ENCODE results near the gene SPECC1. TPM values are rescaled to one million over a fixed set of nuclear protein-coding genes. Genes with fewer than 3 reads are reported as not detected.

Gene SPECC1
- total RNA-seq, 4 donors from 2014 or later = 72.1 to 133 (median 83.7) TPM

- no peak for DNase-seq
- H3K4me3 ChIP-seq = no peak overlapping the region
- no peak for TF ChIP-seq POLR2A (IDR thresholded peaks at IDR 0.05)
- TF ChIP-seq, protein P1, sequence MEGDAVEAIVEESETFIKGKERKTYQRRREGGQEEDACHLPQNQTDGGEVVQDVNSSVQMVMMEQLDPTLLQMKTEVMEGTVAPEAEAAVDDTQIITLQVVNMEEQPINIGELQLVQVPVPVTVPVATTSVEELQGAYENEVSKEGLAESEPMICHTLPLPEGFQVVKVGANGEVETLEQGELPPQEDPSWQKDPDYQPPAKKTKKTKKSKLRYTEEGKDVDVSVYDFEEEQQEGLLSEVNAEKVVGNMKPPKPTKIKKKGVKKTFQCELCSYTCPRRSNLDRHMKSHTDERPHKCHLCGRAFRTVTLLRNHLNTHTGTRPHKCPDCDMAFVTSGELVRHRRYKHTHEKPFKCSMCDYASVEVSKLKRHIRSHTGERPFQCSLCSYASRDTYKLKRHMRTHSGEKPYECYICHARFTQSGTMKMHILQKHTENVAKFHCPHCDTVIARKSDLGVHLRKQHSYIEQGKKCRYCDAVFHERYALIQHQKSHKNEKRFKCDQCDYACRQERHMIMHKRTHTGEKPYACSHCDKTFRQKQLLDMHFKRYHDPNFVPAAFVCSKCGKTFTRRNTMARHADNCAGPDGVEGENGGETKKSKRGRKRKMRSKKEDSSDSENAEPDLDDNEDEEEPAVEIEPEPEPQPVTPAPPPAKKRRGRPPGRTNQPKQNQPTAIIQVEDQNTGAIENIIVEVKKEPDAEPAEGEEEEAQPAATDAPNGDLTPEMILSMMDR (IDR thresholded peaks at IDR 0.05) = no peak
- H3K27me3 ChIP-seq = no peaks in the 10 kb centered on the region
- no peaks in the 10 kb centered on the region for H3K36me3 ChIP-seq
- no peaks in the 10 kb centered on the region for H3K4me1 ChIP-seq
- no peak overlapping the region for H3K27ac ChIP-seq
- no peaks in the 10 kb centered on the region for H3K9me3 ChIP-seq
Observed at GRCh38 chr17:20284022-20284421, 274.9 kb downstream of the SPECC1 start.

DNA sequence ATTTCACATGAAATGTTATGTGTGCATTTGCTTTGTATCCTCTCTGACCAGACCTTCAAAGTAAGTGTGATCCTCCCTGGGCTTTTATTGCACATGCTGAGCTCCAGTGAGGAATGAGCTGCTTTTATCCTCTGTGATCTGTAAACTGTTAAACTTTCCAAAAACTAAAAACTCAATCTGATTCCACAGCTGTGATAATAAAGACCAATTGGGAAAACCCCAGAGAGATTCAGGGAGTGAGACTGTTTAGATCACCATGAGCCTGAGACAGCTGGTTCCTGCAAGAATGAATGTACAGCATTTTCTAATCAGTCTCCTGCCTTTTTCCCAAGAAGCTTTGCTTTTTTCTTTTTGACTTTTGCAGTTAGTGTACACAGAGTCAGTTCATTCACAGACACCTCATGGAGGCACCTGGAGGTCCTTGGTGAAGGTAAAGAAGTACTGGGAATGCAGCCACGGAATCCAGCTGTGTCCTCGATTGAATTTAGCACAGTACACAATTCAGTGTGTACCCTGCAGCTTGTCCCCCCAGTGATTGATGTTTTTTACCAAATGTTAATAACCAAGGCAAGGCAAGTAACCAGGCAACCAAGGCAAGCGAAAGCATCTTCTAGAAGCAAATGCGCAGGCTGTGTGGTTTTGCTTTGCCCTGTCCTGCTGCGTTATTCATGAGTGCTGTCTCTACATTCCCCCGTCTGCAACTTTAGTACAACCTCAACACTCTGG is 275.6 kb downstream of the SPECC1 start:
- Histone ChIP-seq H3K36me3 (no peaks in the 10 kb centered on the region), H3K4me1 (no peaks in the 10 kb centered on the region), H3K4me3 (no peak overlapping the region), H3K27me3 (no peaks in the 10 kb centered on the region), H3K27ac (no peak overlapping the region), H3K9me3 (no peaks in the 10 kb centered on the region)
- no peak for DNase-seq
- TF ChIP-seq POLR2A (IDR thresholded peaks at IDR 0.05) = no peak
- TF ChIP-seq, protein P1 (IDR thresholded peaks at IDR 0.05) = no peak

DNA sequence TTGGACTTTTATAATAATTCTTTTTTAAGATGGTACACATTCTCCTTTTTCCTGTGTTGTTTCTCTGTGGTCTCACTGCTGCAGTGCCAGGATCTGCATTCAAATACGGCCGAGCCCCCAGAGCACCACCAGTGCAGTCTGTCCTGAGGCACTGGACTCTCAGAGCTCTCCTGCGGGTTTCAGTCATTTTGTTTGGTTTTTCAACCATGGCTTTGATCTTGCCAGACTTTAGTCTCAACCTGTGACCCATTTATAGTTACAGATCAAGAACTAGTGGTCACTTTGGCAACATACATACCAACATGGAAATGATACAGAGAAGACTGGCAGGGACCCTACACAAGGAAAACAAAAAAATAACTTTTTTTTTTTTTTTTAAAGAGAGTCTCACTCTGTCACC is 280.8 kb downstream of the SPECC1 start:
- no peak for DNase-seq
- Histone ChIP-seq H3K4me3 (no peak overlapping the region), H3K4me1 (no peaks in the 10 kb centered on the region), H3K27me3 (no peaks in the 10 kb centered on the region), H3K36me3 (no peaks in the 10 kb centered on the region), H3K9me3 (no peaks in the 10 kb centered on the region), H3K27ac (no peak overlapping the region)
- no peak for TF ChIP-seq POLR2A (IDR thresholded peaks at IDR 0.05)
- TF ChIP-seq, protein P1 (IDR thresholded peaks at IDR 0.05) = no peak

- Histone ChIP-seq H3K27me3 (no peaks in the 10 kb centered on the region), H3K9me3 (no peaks in the 10 kb centered on the region)
- DNase-seq = no peak
Observed at GRCh38 chr17:20291853-20292252, 282.7 kb downstream of the SPECC1 start.

DNA sequence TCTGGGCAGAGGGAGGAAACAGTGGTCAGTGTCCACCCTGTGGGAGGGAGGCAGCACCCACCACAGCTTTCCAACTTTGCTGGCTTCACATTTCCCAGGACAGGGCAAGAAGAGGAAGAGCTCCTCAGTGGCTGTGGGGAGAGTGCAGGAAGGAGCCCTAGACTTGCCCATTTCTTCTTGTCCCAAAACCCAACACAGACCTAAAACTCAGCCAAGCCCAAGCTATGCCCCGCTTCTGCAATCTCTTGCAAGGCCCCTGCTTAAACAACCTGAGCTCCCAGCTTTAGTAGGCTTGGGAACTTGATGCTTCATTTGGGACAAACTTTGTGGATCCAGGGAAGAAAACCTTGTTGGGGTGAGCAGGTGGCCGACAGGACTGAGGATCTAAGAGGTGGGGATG is 284.3 kb downstream of the SPECC1 start:
- H3K27me3 ChIP-seq = no peaks in the 10 kb centered on the region
- H3K36me3 ChIP-seq = no peaks in the 10 kb centered on the region
- no peaks in the 10 kb centered on the region for H3K9me3 ChIP-seq
- H3K4me1 ChIP-seq = no peaks in the 10 kb centered on the region
- H3K4me3 ChIP-seq = no peak overlapping the region
- no peak overlapping the region for H3K27ac ChIP-seq
- TF ChIP-seq, protein P1 (IDR thresholded peaks at IDR 0.05) = no peak
- no peak for TF ChIP-seq POLR2A (IDR thresholded peaks at IDR 0.05)
- no peak for DNase-seq

More at GRCh38 chr17:20291853-20292252, 282.7 kb downstream of the SPECC1 start:
- H3K36me3 ChIP-seq = no peaks in the 10 kb centered on the region
- H3K4me3 ChIP-seq = no peak overlapping the region
- H3K4me1 ChIP-seq = no peaks in the 10 kb centered on the region
- H3K27ac ChIP-seq = no peak overlapping the region
- no peak for TF ChIP-seq POLR2A (IDR thresholded peaks at IDR 0.05)
- TF ChIP-seq, protein P1 (IDR thresholded peaks at IDR 0.05) = no peak
